ENCODE results near the gene KIF18A.

- TF ChIP-seq CTCF (IDR thresholded peaks at IDR 0.05): no peak
- TF ChIP-seq POLR2AphosphoS5 (IDR thresholded peaks at IDR 0.05): no peak
- no peak for TF ChIP-seq EP300 (IDR thresholded peaks at IDR 0.05)
Observed at GRCh38 chr11:28114116-28114515, 6.2 kb upstream of the KIF18A start.

Data from sigmoid colon (tissue), 4 donors.